Endothelial cell of umbilical vein (primary cell): Measurements from ENCODE around the gene GSTA5. TPM values are rescaled to one million over a fixed set of nuclear protein-coding genes. Genes with fewer than 3 reads are reported as not detected.
"Not testable (repeated sequence)": the region's sequence is repeated elsewhere in the genome, so short reads cannot be mapped to it uniquely, and the experiment has no call there.

ENCODE experiments used
- BruUV-seq: library from RNA; stranded (reverse); fragments of 400-500 nt; replicated peaks from 2 replicates; lab custom pipeline; 2021; lab: Mats Ljungman, UMichigan
- CTCF ChIA-PET: fragments of 300-600, 350-600 bp; sonication (Branson Sonifier 250); formaldehyde crosslinking; loops from one replicate; lab custom pipeline; 2021; ENCODE audit warnings: antibody characterized with exemption, inconsistent platforms; lab: Charles Lee
- POLR2A ChIA-PET: fragments of 300-600, 350-600 bp; sonication (Branson Sonifier 250); formaldehyde crosslinking; loops from one replicate; lab custom pipeline; 2021; ENCODE audit warnings: antibody characterized with exemption, inconsistent platforms; lab: Charles Lee
- DNase-seq: peaks from one replicate; pipeline ENCODE4 v3.0.0-alpha.2; 2011; ENCODE audit warnings: low read depth, low spot score
- FAIRE-seq: peaks from 2 replicates; lab custom pipeline; 2011; peaks lifted over from hg19 to GRCh38; lab: Jason Lieb, UNC
- H2AFZ ChIP-seq: 2 replicates; pipeline ENCODE4 v1.6.0; 2012; ENCODE audit warnings: low read depth, low read length, control low read depth, inconsistent platforms
- H3K27ac ChIP-seq: 2 replicates; pipeline ENCODE4 v1.5.1; 2011; ENCODE audit warnings: low read depth, mild to moderate bottlenecking, control low read depth, low read length, moderate library complexity; ENCODE audit not compliant: insufficient read depth
- H3K27me3 ChIP-seq, 2 experiments: 2 replicates each; pipeline versions ENCODE4 v1.6.0 to v1.6.1; 2011; ENCODE audit warnings: low read length in 2 of 2, mixed read lengths in 1 of 2; ENCODE audit not compliant: control insufficient read depth in 2 of 2, insufficient read depth in 2 of 2
- H3K36me3 ChIP-seq, 2 experiments: 2 replicates in 1 of 2; 3 replicates in 1 of 2; pipeline ENCODE4 v1.5.1; 2011; ENCODE audit warnings: low read length in 2 of 2, mild to moderate bottlenecking in 1 of 2, moderate library complexity in 1 of 2; ENCODE audit not compliant: control insufficient read depth in 2 of 2, insufficient read depth in 2 of 2; ENCODE audit errors: extremely low read depth in 1 of 2
- H3K4me1 ChIP-seq: 3 replicates; pipeline ENCODE4 v1.5.1; 2011; ENCODE audit warnings: mild to moderate bottlenecking, low read length; ENCODE audit not compliant: control insufficient read depth, insufficient read depth; ENCODE audit errors: extremely low read depth
- H3K4me2 ChIP-seq: 2 replicates; pipeline ENCODE4 v1.6.1; 2011; ENCODE audit warnings: low read length, control low read depth, mixed read lengths; ENCODE audit not compliant: insufficient read depth
- H3K4me3 ChIP-seq, 3 experiments: fragments of 200-600 bp in 1 of 3; sonication (generic), shearing (Covaris generic) in 1 of 3; replicated peaks in 1 of 3; 2 replicates each; pipeline ENCODE4 v1.5.1; 2011 to 2016; ENCODE audit warnings: control low read depth in 3 of 3, low read length in 3 of 3, mild to moderate bottlenecking in 2 of 3, inconsistent platforms in 1 of 3, low read depth in 1 of 3, moderate library complexity in 1 of 3; ENCODE audit not compliant: insufficient read depth in 1 of 3
- H3K79me2 ChIP-seq: 2 replicates; pipeline ENCODE4 v1.6.0; 2012; ENCODE audit warnings: low read length, inconsistent platforms; ENCODE audit not compliant: control insufficient read depth, insufficient read depth
- H3K9ac ChIP-seq: replicated peaks from 2 replicates; pipeline ENCODE3; 2011; ENCODE audit warnings: low read length, control low read depth; ENCODE audit not compliant: insufficient read depth; ENCODE audit errors: extremely low read depth
- H3K9me1 ChIP-seq: replicated peaks from 3 replicates; pipeline ENCODE4 v1.6.0; 2011; ENCODE audit warnings: mild to moderate bottlenecking, low read length; ENCODE audit not compliant: control insufficient read depth, insufficient read depth; ENCODE audit errors: extremely low read depth
- H3K9me3 ChIP-seq: replicated peaks from 2 replicates; pipeline ENCODE4 v1.5.1; 2012; ENCODE audit warnings: low read length, inconsistent platforms; ENCODE audit not compliant: control insufficient read depth, insufficient read depth
- H4K20me1 ChIP-seq: replicated peaks from 2 replicates; pipeline ENCODE3; 2011; ENCODE audit warnings: mild to moderate bottlenecking, low read length; ENCODE audit not compliant: control insufficient read depth, insufficient read depth; ENCODE audit errors: extremely low read depth
- EZH2 ChIP-seq: IDR thresholded peaks from 2 replicates; pipeline ENCODE4 v1.6.1; 2012; ENCODE audit warnings: borderline replicate concordance, low read depth, mild to moderate bottlenecking, moderate library complexity, low read length, inconsistent platforms; ENCODE audit not compliant: severe bottlenecking
- FOS ChIP-seq: IDR thresholded peaks from 2 replicates; pipeline ENCODE4 v1.6.1; 2011; ENCODE audit warnings: mild to moderate bottlenecking, low read length, moderate library complexity, borderline replicate concordance; ENCODE audit not compliant: insufficient read depth
- GATA2 ChIP-seq: IDR thresholded peaks from 2 replicates; pipeline ENCODE4 v1.7.0; 2011; ENCODE audit warnings: low read depth, mild to moderate bottlenecking, moderate library complexity, mixed read lengths, low read length; ENCODE audit not compliant: insufficient read length, insufficient read depth
- JUN ChIP-seq: IDR thresholded peaks from 2 replicates; pipeline ENCODE4 v1.6.1; 2011; ENCODE audit warnings: borderline replicate concordance, low read depth; ENCODE audit not compliant: insufficient read length, insufficient read depth
- MYC ChIP-seq: IDR thresholded peaks from one replicate; pipeline ENCODE4 v1.6.1; 2011; ENCODE audit warnings: mild to moderate bottlenecking, low read depth, low read length
- POLR2A ChIP-seq: IDR thresholded peaks from 2 replicates; pipeline ENCODE4 v1.6.1; 2012; ENCODE audit warnings: low read depth, mild to moderate bottlenecking, control low read depth, low read length
- POLR2AphosphoS5 ChIP-seq: IDR thresholded peaks from 2 replicates; pipeline ENCODE4 v1.6.1; 2012; ENCODE audit warnings: low read depth, mild to moderate bottlenecking, control low read depth, low read length, moderate library complexity; ENCODE audit not compliant: insufficient read depth
- dilution Hi-C: fragments of 300-500 bp; cut with MboI; formaldehyde crosslinking; loops from one replicate; pipeline ENCODE4 v1.15.0; 2019; ENCODE audit warnings: low sequenced_read_pairs; ENCODE audit not compliant: extremely low pct_ligation_motif_present
- intact Hi-C: fragments of 100-400 bp; cut with micrococcal nuclease; formaldehyde crosslinking; loops from one replicate; pipeline ENCODE4 v1.10.0; 2022
- polyA plus RNA-seq, 4 experiments: library from polyadenylated mRNA; depleted of rRNA in 3 of 4; stranded (reverse) in 3 of 4; unstranded in 1 of 4; fragments of >200 nt; gene quantifications; 2 replicates each; pipeline versions ENCODE4 v1.2.1 to v1.2.3, GENCODE V29; 2011 to 2012; ENCODE audit warnings: missing spikeins in 1 of 4
- total RNA-seq: library from RNA; stranded (reverse); gene quantifications from 2 replicates; pipeline ENCODE4 v1.2.3, GENCODE V29; 2021
- TF ChIP-seq, protein P1 (sequence below): IDR thresholded peaks from 2 replicates; pipeline ENCODE4 v1.6.1; 2011; ENCODE audit not compliant: insufficient read depth, insufficient read length
- TF ChIP-seq, protein P2 (sequence below), 2 donors: IDR thresholded peaks; 1 replicate in 1 of 2; 2 replicates in 1 of 2; pipeline ENCODE4 v1.5.1; 2011; ENCODE audit warnings: low read length in 2 of 2, mild to moderate bottlenecking in 2 of 2, moderate library complexity in 2 of 2, control low read depth in 1 of 2, inconsistent platforms in 1 of 2, low read depth in 1 of 2; ENCODE audit not compliant: insufficient read depth in 1 of 2; ENCODE audit errors: extremely low read depth in 1 of 2

The GSTA5 gene
- total and polyA plus RNA-seq, 2 donors (not counting 3 experiments of a cell fraction or from before 2014, with no cell fraction given): not detected

GRCh38 chr6:52827073-52827783 is 13.4 kb downstream of the GSTA5 start:
- H3K9me1 ChIP-seq, H3K4me1 ChIP-seq, H4K20me1 ChIP-seq, H3K27ac ChIP-seq, H3K4me2 ChIP-seq, POLR2A ChIA-PET, H3K4me3 ChIP-seq, FAIRE-seq, H3K9me3 ChIP-seq, BruUV-seq, H3K27me3 ChIP-seq, dilution Hi-C loops, H2AFZ ChIP-seq, H3K36me3 ChIP-seq, DNase-seq, CTCF ChIA-PET, H3K9ac ChIP-seq, H3K79me2 ChIP-seq: not testable (repeated sequence)
- intact Hi-C loops: loop anchor here (1.0 kb wide), 1 partner anchor 41 kb away; no protein-coding TSS in a partner anchor

DNA sequence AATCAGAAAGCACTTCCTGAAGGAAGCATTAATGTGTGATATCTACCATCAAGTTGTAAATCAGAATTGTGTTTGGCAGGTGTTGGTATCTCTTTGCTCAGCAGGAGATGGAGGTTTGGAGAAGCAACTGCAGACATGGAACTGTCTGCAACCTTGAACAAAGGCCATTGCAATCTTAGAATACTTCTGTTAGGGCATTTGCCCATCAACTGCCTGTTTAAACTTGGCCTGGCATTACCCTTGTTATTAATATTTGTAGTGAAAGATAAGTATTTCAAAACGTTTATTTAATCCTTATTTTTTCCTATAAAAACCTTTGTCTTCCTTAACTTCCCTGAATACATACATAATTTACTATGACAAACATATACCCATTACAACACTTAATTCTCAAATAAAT is 14.1 kb downstream of the GSTA5 start:
- dilution Hi-C loops (no loop called here), intact Hi-C loops (no loop called here)
- Histone ChIP-seq H3K9ac (no peak overlapping the region), H3K4me2 (no peak overlapping the region), H3K27me3 (no peaks in the 10 kb centered on the region), H4K20me1 (no peaks in the 10 kb centered on the region), H3K27ac (no peak overlapping the region), H3K36me3 (no peaks in the 10 kb centered on the region), H3K79me2 (no peaks in the 10 kb centered on the region), H3K4me3 (no peak overlapping the region), H3K4me1 (no peaks in the 10 kb centered on the region), H2AFZ (no peak overlapping the region), H3K9me3 (no peaks in the 10 kb centered on the region), H3K9me1 (no peaks in the 10 kb centered on the region)
- no peak for DNase-seq
- FAIRE-seq: no peak
- BruUV-seq: no TSS peak
- POLR2A ChIA-PET: no interaction called here
- CTCF ChIA-PET: no interaction called here
- TF ChIP-seq, protein P1, sequence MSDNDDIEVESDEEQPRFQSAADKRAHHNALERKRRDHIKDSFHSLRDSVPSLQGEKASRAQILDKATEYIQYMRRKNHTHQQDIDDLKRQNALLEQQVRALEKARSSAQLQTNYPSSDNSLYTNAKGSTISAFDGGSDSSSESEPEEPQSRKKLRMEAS: no peak
- TF ChIP-seq EZH2 (no peak), MYC (no peak), GATA2 (no peak), FOS (no peak), JUN (no peak), POLR2AphosphoS5 (no peak), POLR2A (no peak)
- TF ChIP-seq, protein P2, sequence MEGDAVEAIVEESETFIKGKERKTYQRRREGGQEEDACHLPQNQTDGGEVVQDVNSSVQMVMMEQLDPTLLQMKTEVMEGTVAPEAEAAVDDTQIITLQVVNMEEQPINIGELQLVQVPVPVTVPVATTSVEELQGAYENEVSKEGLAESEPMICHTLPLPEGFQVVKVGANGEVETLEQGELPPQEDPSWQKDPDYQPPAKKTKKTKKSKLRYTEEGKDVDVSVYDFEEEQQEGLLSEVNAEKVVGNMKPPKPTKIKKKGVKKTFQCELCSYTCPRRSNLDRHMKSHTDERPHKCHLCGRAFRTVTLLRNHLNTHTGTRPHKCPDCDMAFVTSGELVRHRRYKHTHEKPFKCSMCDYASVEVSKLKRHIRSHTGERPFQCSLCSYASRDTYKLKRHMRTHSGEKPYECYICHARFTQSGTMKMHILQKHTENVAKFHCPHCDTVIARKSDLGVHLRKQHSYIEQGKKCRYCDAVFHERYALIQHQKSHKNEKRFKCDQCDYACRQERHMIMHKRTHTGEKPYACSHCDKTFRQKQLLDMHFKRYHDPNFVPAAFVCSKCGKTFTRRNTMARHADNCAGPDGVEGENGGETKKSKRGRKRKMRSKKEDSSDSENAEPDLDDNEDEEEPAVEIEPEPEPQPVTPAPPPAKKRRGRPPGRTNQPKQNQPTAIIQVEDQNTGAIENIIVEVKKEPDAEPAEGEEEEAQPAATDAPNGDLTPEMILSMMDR (IDR thresholded peaks at IDR 0.05; ENCODE audit: extremely low read depth in 1 of 2, insufficient read depth in 1 of 2, low read depth in 1 of 2, low read length in 2 of 2): no peak
